Gastrocnemius medialis (tissue), 4 donors: Measurements from ENCODE around the gene SLC30A10. TPM values are rescaled to one million over a fixed set of nuclear protein-coding genes. Genes with fewer than 3 reads are reported as not detected.
"Not testable (repeated sequence)": the region's sequence is repeated elsewhere in the genome, so short reads cannot be mapped to it uniquely, and the experiment has no call there.

ENCODE experiments used
- ATAC-seq, 2 donors: fragments of 150-250 bp; one replicate each; pipeline ENCODE4 v1.9.1; 2016
- DNase-seq, 2 donors: peaks; one replicate each; pipeline ENCODE4 v3.0.0-alpha.2; 2019
- H3K27ac ChIP-seq, 4 donors: fragments of 200-600 bp; sonication (generic); 1 replicate in 1 of 4; 2 replicates in 3 of 4; pipeline ENCODE4 v1.5.1; 2016 to 2018; ENCODE audit warnings: mild to moderate bottlenecking in 2 of 4, moderate library complexity in 1 of 4
- H3K27me3 ChIP-seq, 3 donors: fragments of 200-600 bp; sonication (generic) in 2 of 3; 1 replicate in 1 of 3; 2 replicates in 2 of 3; pipeline versions ENCODE4 v1.5.1 to v1.6.0; 2016 to 2019; ENCODE audit warnings: mild to moderate bottlenecking in 1 of 3, moderate library complexity in 1 of 3
- H3K36me3 ChIP-seq, 2 donors: fragments of 200-600 bp; sonication (generic) in 1 of 2; one replicate each; pipeline ENCODE4 v1.5.1; 2017 to 2018
- H3K4me1 ChIP-seq, 2 donors: fragments of 200-600 bp; sonication (generic) in 1 of 2; one replicate each; pipeline ENCODE4 v1.5.1; 2016 to 2017; ENCODE audit warnings: mild to moderate bottlenecking in 2 of 2
- H3K4me3 ChIP-seq, 4 donors: fragments of 200-600 bp; sonication (generic) in 3 of 4; 1 replicate in 1 of 4; 2 replicates in 3 of 4; pipeline ENCODE4 v1.5.1; 2016 to 2019; ENCODE audit warnings: mild to moderate bottlenecking in 2 of 4
- H3K9me3 ChIP-seq, 3 donors: fragments of 200-600 bp; sonication (generic) in 2 of 3; 1 replicate in 1 of 3; 2 replicates in 2 of 3; pipeline ENCODE4 v1.5.1; 2016 to 2019
- POLR2A ChIP-seq, 2 donors: fragments of 450-650 bp; IDR thresholded peaks; one replicate each; pipeline ENCODE4 v1.6.1; 2017; ENCODE audit warnings: antibody characterized with exemption in 2 of 2, mild to moderate bottlenecking in 2 of 2, moderate library complexity in 2 of 2
- in situ Hi-C, 4 donors: fragments of 200-750 bp; cut with MboI; loops; one replicate each; pipeline versions ENCODE4 v1.15.0 to v1.8.0; 2017; ENCODE audit warnings: low sequenced_read_pairs in 4 of 4
- intact Hi-C: fragments of 100-400 bp; cut with DNase I; formaldehyde crosslinking; loops from one replicate; pipeline ENCODE4 v1.15.1; 2023; ENCODE audit warnings: low total_unique reads
- total RNA-seq, 4 donors: library from RNA; depleted of rRNA; stranded (reverse); fragments of >200 nt; gene quantifications; one replicate each; pipeline versions ENCODE4 v1.1.0 to v1.2.3, GENCODE V29; 2016
- TF ChIP-seq, protein P1 (sequence below), 5 experiments: fragments of 450-650 bp in 3 of 5; fragments of 200-600 bp in 2 of 5; sonication (generic) in 2 of 5; IDR thresholded peaks in 4 of 5; conservative IDR thresholded peaks in 1 of 5; 1 replicate in 4 of 5; 2 replicates in 1 of 5; pipeline ENCODE4 v1.5.1; 2016 to 2019; ENCODE audit warnings: antibody characterized with exemption in 5 of 5, mild to moderate bottlenecking in 3 of 5, moderate library complexity in 3 of 5

SLC30A10 gene
- total RNA-seq, 4 donors from 2014 or later, result not detected

DNA sequence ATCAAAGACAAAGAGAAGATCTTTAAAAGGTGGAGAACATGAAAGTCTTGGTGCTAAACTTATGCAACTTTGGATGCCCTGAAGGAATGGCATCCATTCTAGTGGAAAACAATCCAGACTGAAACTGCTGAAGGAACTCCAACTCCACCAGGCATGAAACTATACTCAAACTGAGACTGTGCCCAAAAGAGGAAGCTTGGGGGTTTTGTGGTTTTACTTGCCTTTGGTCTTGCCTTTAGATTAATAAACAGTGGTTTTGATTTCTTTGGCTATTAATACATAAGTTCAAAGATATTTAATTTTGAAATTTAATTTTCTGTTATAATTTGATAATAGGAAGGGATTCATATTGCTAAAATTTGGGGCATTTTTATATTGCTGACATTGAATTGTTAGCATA, 17.4 kb upstream of the SLC30A10 start:
- TF ChIP-seq, protein P1, sequence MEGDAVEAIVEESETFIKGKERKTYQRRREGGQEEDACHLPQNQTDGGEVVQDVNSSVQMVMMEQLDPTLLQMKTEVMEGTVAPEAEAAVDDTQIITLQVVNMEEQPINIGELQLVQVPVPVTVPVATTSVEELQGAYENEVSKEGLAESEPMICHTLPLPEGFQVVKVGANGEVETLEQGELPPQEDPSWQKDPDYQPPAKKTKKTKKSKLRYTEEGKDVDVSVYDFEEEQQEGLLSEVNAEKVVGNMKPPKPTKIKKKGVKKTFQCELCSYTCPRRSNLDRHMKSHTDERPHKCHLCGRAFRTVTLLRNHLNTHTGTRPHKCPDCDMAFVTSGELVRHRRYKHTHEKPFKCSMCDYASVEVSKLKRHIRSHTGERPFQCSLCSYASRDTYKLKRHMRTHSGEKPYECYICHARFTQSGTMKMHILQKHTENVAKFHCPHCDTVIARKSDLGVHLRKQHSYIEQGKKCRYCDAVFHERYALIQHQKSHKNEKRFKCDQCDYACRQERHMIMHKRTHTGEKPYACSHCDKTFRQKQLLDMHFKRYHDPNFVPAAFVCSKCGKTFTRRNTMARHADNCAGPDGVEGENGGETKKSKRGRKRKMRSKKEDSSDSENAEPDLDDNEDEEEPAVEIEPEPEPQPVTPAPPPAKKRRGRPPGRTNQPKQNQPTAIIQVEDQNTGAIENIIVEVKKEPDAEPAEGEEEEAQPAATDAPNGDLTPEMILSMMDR (IDR thresholded peaks at IDR 0.05 in 4 of 5, conservative IDR thresholded peaks at IDR 0.05 in 1 of 5), result no peak
- no peak for TF ChIP-seq POLR2A (IDR thresholded peaks at IDR 0.05)
- Histone ChIP-seq H3K4me1 (no peaks in the 10 kb centered on the region), H3K36me3 (no peaks in the 10 kb centered on the region), H3K27me3 (no peaks in the 10 kb centered on the region), H3K27ac (no peak overlapping the region), H3K9me3 (no peaks in the 10 kb centered on the region), H3K4me3 (no peak overlapping the region)
- ATAC-seq, result no peak
- in situ Hi-C loops, result no loop called here
- DNase-seq, result no peak
- intact Hi-C loops, result no loop called here

- H3K27me3 ChIP-seq, result no peaks in the 10 kb centered on the region
- no peak overlapping the region for H3K27ac ChIP-seq
- DNase-seq (no peak), ATAC-seq (no peak)
- intact Hi-C loops, result no loop called here
- no peaks in the 10 kb centered on the region for H3K4me1 ChIP-seq
- TF ChIP-seq, protein P1 (IDR thresholded peaks at IDR 0.05 in 4 of 5, conservative IDR thresholded peaks at IDR 0.05 in 1 of 5), result no peak
- TF ChIP-seq POLR2A (IDR thresholded peaks at IDR 0.05), result no peak
- no peaks in the 10 kb centered on the region for H3K9me3 ChIP-seq
- in situ Hi-C loops, result no loop called here
- H3K36me3 ChIP-seq, result no peaks in the 10 kb centered on the region
- no peak overlapping the region for H3K4me3 ChIP-seq
Measured at GRCh38 chr1:219941179-219942118, 13.1 kb upstream of the SLC30A10 start.

- no peak for TF ChIP-seq POLR2A (IDR thresholded peaks at IDR 0.05)
- TF ChIP-seq, protein P1 (IDR thresholded peaks at IDR 0.05 in 4 of 5, conservative IDR thresholded peaks at IDR 0.05 in 1 of 5), result no peak
- no peaks in the 10 kb centered on the region for H3K9me3 ChIP-seq
- ATAC-seq, result no peak
- H3K4me3 ChIP-seq, result no peak overlapping the region
- in situ Hi-C loops (no loop called here), intact Hi-C loops (no loop called here)
- no peaks in the 10 kb centered on the region for H3K36me3 ChIP-seq
- no peak overlapping the region for H3K27ac ChIP-seq
- no peaks in the 10 kb centered on the region for H3K4me1 ChIP-seq
- no peak for DNase-seq
- no peaks in the 10 kb centered on the region for H3K27me3 ChIP-seq
Measured at GRCh38 chr1:219940707-219941106, 12.3 kb upstream of the SLC30A10 start.

DNA sequence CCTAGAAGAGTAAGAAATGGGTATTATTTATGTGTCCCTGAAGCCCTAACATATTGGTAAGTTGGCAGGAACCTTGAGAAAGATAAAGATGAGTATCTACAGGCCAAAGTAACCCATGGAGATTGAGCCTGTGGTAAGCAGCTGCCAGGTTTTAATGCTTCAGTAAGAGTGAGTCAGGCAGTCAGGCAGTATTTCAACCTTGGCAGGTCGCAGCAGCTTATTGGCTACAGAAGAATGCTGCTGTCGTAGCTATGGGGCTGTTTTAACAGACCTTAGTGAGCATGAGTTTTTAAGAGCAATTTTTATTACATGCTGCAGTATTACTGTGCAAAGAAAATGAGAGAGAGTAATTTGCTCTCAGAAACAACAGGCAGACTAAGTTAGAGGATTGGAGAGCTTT, 10.3 kb upstream of the SLC30A10 start:
- TF ChIP-seq, protein P1 (IDR thresholded peaks at IDR 0.05 in 4 of 5, conservative IDR thresholded peaks at IDR 0.05 in 1 of 5), result no peak
- no peak for TF ChIP-seq POLR2A (IDR thresholded peaks at IDR 0.05)
- in situ Hi-C loops, result no loop called here
- no peak overlapping the region for H3K4me3 ChIP-seq

DNA sequence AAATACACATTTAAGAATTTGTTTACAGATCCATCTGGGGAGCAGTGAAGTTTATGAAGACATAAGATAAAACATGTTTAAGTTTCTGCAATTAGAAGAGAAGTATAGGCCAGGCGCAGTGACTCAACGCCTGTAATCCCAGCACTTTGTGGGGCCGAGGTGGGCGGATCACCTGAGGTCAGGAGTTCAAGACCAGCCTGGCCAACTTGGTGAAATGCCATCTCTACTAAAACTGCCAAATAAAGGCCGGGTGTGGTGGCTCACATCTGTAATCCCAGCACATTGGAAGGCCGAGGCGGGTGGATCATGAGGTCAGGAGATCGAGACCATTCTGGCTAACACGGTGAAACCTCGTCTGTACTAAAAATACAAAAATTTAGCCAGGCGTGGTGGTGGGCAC, 5.4 kb upstream of the SLC30A10 start:
- H3K27me3 ChIP-seq, intact Hi-C loops, H3K4me1 ChIP-seq, in situ Hi-C loops, H3K36me3 ChIP-seq, H3K9me3 ChIP-seq, H3K4me3 ChIP-seq, ATAC-seq, DNase-seq, H3K27ac ChIP-seq: not testable (repeated sequence)

More for the DNA sequence above, 10.3 kb upstream of the SLC30A10 start:
- no peaks in the 10 kb centered on the region for H3K27me3 ChIP-seq
- no peak overlapping the region for H3K27ac ChIP-seq
- intact Hi-C loops, result no loop called here
- H3K4me1 ChIP-seq, result no peaks in the 10 kb centered on the region
- ATAC-seq (no peak), DNase-seq (no peak)
- H3K36me3 ChIP-seq, result no peaks in the 10 kb centered on the region
- no peaks in the 10 kb centered on the region for H3K9me3 ChIP-seq
